ENCODE results near the gene CLDN14.

The CLDN14 gene, protein sequence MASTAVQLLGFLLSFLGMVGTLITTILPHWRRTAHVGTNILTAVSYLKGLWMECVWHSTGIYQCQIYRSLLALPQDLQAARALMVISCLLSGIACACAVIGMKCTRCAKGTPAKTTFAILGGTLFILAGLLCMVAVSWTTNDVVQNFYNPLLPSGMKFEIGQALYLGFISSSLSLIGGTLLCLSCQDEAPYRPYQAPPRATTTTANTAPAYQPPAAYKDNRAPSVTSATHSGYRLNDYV

DNA sequence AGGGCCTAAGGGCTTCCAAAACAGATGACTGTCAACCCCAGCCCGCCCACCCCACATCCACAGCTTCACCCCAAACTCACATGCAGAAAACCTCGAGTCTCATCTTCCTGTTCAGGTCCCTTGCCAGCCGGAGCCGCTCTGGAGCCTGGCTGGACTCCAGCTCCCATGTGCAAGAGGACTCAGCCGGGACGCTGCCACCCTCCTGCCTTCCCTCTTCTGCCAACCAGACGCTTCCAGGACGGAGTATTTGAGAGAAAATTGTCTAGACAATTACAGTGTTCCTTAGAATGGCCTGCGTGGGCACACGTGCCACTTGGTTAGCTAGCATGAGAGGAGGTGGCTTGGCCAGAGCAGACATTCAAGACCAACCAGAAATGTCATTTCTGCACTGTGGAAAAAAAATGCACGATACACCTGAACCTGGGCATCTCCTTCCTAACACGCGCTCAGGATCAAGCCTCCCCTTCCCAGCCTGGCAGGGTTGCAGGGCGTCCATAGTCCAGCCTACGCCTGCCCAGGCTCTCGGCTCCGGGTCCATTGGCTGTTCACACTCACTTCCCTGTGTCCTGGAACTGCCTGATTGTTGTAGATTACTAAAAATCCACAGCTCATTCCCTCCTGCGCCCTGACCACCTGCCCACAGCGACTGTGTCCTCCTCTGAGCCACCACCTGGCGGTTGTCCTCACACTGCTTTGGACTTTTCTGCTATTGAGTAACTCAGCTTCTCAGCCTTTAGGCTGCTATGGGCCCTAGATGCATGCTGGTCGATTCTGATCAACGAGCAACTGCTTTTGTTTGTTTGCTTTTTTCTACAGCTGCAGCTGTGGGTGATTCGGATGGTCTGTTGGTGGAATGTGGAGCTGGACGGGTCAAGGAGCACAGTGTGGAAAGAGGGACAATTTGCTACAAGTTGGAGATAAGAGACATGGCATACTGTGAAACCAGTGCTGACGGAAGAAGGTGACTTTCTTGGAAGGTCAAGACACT lies at the start of gene CLDN14:
Gene CLDN14 (minus strand): TSS at position 708 of the 988 bp plus-strand sequence. CDS start 18,427 bp downstream, outside the sequence.
- DNase-seq, result no peak

DNA sequence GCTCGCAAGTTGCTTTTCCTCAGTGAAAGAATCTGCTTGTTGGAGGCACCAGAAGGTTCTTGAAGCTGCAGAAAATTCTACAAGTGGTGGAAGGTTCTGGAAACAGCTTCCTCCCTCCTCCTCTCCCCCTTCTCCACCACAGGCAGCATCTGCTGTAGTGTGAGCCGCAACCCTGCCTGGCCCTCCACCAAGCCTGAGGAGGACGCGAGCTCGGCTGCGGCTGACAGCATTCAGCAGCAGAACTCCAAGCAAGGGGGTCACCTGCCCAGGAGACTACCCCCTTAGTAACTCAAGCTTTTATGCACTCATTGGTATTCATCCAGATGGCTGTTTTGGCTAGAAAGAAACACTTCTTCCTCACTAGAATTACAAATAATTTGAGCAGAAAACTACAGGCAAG lies 48.8 kb upstream of the CLDN14 start:
- no peak for DNase-seq

DNA sequence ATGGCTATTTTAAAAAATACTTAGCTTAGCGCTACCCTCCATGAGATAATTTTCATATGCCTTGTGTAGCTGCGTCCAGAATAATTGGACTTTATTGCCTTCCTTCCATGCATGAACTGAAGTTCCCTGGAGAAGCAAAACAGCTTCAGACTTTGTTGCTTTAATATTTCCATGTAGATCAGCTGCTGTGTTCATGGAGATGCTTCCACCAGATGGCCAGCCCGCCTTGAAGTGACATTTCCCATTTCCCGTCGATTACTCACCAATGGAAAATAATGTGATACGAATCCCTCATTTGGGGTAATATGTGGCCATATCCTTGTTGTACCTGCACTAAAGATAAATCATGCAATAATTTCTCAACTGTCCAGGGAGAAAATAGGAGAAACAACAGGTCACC lies 47.4 kb upstream of the CLDN14 start:
- no peak for DNase-seq

DNA sequence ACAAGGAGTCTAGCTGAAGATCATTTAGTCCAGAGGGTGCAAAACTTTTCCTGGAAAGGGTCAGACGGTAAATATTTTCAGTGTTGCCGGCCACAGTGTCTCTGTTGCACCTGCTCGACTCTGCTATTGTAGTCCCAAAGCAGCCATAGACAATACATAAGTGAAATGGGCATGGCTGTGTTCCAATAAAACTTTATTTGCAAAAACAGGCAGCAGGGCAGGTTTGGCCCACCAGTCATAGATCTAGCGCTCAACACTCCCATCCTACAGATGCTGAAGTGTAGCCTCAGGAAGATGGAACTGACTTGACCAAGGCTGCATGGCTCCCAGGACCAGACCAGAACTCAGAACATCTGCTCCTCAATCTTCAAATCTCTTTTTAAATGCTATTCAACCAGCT lies 46.2 kb upstream of the CLDN14 start:
- no peak for DNase-seq

DNA sequence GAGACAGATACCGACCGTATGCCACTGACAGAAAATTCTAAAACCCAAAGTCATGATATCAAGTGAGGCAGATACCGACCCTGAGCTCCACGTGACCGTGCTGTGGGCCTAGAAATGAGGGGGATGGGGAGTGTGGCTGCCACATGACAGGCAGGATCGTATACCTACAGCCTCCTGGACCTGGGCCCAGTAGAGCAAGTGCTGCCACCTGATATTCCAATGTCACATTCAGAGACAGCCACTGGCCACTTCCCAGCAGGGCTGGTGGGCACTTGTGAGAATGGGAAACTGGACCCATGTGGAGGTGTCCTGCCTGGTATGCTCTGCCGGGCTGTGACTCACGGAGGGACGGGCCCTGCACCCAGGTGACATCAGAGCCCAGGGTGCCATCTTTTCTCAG lies 44.6 kb upstream of the CLDN14 start:
- DNase-seq, result no peak

DNA sequence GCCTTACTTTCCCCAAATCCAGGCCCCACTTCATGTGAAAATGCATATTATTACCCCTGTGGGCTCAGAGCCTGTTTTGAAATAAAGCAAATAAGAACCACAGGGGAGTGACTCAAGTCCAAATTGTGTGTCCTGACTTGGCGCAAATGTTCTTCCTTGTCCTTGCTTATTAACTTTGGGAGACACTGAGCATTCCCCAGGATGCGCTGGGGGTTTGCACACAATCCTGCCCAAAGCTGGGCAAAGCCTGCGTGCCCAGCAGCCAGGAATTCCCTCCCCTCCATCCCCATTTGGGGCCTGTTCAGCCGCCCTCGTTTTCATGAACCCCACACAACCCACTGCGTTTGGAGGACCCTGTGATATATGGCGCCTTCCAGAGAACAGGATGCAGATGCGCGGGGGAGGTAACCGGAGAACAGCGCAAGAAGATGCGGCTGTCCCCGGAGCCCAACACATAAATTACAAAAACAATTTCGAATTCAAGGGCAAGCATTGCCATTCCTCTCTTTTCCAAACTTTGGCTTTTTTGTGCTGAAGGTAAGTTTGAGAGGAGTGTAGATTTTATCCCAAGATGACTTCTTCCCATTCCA lies 42.4 kb upstream of the CLDN14 start:
- DNase-seq, result no peak

GRCh38 chr21:36518883-36519492 lies 39.1 kb upstream of the CLDN14 start:
- no peak for DNase-seq

- no peak for DNase-seq
These were observed 37.6 kb upstream of the CLDN14 start for GRCh38 chr21:36517366-36518075.

GRCh38 chr21:36516281-36516680 lies 36.4 kb upstream of the CLDN14 start:
- no peak for DNase-seq

- DNase-seq, result no peak
These were observed 33.5 kb upstream of the CLDN14 start for GRCh38 chr21:36513430-36513829.

GRCh38 chr21:36512971-36513370 lies 33.0 kb upstream of the CLDN14 start:
- DNase-seq, result no peak

DNA sequence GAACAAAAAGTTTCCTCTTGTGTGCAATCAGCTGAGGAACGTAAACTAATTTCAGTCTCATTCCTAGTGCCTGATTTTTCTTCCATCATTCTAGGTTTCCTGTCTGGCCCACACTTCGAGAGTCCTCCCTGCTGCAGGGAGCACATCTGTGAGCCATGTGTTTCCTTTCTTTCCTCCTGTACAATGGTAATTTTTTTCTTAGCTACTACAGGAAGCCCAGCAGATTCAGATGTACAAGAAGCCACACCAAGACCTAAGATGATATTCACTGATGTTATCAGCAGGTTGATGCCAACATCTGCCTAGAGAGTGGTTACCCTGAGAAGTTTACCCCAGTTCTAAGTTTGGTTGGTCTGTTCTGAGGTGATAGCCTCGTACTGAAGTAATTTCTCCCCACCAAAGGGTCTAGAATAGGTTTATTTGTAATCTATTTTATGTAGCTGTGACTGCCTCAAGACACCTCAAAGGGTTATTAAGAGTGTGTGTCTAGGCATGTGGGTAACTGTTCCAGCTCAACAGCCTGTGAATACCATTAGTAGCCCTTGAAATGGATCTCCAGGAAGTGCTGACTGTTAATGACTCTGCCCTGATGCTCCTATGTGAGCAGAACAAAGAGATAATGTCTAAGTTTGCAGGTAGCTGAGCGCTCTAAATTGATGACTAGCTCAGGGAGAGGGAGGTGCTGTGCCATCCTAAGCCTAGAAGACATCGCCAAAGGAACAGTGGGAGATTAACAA lies 31.7 kb upstream of the CLDN14 start:
- no peak for DNase-seq

DNA sequence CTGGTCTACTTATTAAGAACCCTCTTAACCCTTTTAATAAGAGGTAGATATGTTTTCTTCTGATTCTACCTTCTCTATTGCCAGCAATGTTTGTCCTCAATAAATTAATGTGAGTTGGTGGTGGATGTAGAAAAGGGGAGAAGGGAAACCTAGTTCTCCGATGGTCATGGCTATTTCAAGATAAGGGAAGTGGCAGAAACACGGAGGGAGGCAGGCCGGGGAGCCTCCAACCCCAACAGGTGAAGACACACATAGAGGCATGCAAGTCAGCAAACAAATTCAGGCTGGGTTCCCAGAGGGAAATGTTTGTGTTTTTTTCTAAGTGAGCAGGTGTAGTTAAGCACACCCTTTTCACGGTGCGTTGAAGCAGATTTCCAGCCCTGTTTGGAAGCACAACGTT lies 31.0 kb upstream of the CLDN14 start:
- DNase-seq, result no peak

GRCh38 chr21:36509973-36510664 lies 30.2 kb upstream of the CLDN14 start:
- no peak for DNase-seq

DNA sequence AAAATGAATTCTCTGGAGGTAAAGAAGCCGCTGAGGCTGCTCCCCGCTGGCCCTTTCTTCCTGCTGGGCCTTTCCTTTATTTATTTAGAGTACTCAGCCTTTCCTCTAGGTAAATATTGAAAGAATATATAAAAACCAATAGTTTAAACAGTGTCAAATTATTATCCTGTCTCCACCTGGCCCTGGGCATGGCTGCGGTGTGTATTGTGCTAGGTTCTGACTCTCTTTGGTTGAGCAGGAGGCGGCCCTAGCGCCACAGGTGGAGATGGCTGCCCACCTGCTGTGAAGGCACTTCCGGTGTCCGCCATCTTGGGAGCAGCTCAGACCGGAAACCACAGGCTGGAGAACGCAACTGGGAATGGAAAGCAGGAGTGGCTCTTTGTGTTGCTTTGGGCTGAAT lies 29.0 kb upstream of the CLDN14 start:
- DNase-seq, result no peak

- DNase-seq, result no peak
These were observed 27.6 kb upstream of the CLDN14 start for GRCh38 chr21:36507397-36508018.

GRCh38 chr21:36506482-36506881 lies 26.6 kb upstream of the CLDN14 start:
- DNase-seq, result no peak

DNA sequence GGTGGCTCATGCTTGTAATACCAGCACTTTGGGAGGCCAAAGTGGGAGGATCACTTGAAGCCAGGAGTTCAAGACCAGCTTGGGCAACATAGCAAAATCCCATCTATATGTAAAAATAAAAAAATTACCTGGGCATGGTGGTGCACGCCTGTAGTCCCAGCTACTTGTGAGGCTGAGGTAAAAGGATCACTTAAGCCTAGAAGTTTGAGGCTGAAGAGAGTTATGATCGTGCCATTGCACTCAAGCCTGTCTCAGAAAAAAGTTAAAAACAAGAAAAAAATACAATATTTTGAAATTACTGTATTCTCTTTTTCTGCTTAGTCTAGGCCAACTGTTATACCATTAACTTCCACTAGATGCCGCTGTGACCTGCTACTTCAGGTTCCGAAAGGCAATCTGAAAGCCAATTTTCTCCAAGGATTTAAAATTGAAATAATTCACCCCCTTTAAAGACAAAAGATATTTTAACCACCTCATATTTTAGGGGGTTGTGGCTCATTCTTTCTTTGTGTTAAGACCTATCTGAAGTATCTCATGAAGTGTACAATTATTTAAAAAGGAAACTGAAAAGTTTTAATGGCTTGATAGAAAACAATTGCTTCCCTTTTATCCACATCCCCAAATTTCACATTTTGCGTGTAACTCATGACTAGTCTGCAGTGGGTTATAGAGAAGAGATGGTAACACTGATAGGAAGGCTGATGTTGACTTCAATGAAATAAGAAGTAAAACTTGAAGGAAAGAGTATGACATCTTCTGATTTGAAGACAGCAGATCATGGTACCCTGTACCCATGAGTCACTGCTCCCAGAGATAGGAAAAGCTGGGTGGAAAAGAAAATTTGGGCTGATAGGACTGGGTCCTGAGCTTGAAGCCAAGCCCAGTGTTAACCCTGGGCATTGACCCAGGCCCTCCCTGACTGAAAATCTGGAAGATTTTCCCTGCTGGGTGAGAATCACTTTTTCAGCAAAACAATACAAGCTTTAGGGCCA lies 24.4 kb upstream of the CLDN14 start:
- peak; percentile 27 for DNase-seq

DNA sequence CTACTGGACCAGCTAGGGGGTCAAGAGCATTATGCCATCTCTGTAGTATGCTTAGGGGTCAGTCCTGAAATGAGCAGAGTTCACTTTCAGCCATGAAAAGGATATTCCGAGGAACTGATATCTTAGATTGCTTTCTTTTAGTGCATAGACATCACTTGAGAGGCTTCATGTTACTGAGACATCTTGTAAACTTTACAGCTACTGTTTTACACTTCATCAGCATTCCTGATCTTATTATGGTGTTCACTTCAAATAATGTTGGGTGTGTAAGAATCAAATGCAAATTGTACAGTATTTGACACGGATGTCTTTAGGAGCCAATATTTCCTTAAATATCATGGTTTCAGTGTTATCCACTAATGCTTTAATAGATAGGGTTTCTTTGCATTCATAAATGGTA lies 22.4 kb upstream of the CLDN14 start:
- DNase-seq, result no peak

- DNase-seq, result no peak
These were observed 21.6 kb upstream of the CLDN14 start for GRCh38 chr21:36501589-36501892.

Measured in KG1 (cell line).